Stimulated activated CD4-positive, alpha-beta T cell treated with anti-CD3 and anti-CD28 coated beads, Interleukin-15, amount 100 ng/mL, for 1 hour (primary cell): ENCODE data around the gene BEAN1.

Experiments
- DNase-seq, 2 donors: peaks; one replicate each; pipeline ENCODE4 v3.0.0-alpha.2; 2020; ENCODE audit warnings: low read depth in 1 of 2, low spot score in 1 of 2

BEAN1 gene

GRCh38 chr16:66520406-66521170 is 93.5 kb downstream of the BEAN1 start:
- no peak for DNase-seq

DNA sequence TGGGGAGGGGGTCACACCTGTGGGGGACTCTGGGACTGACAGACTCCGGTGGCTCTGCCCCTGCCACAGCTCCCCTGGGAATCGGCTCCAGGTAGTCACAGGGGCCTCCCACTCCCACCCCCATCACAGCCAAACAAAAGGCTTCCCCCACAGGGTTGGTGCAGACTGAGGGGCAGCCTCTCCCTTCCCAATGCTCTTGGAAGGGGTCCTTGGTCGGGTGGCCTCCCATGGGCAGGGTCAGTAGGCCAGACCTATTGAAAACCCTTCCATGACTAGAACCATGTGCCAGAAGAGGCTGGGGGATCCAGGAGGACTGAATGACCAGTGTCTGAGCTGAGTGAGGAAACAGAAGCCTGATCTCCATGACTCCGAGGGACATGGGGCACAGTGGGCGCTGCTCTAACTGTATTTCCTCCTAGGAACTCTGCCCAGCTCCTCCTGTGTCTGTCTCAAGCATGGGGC is 94.2 kb downstream of the BEAN1 start:
- DNase-seq: no peak

DNA sequence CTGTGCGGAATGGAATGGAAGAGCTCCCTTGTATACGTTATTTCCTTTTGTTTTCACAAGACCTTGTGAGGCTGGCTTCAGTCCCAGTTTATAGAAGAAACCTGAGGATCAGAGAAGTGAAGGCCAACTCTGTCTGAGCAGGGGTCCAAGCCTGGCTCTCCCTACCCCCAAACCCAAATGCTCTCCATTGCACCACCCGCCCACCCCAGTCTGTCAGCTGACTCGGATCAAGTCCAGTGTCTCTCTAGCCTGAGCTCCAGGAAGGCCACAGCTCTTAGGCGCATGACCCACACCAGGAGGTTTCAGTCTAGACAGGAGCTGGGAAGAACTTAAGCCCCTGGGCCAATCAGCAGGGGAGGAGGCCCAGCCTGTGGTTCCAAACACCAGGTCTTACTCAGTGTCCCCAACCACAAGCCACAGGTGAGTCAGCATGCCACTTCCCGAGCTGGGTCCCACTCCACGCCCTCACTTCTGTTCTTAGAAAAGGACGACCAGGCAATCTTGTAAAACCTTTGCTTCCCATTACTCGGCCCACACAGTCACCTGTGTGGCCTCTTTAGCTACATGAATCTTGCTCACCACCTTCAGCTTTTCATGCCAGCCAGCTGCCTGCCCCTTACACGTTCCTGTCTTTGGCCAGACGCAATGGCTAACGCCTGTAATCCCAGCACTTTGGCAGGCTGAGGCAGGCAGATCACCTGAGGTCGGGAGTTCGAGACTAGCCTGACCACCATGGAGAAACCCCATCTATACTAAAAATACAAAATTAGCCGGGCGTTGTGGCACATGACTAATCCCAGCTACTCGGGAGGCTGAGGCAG is 95.1 kb downstream of the BEAN1 start:
- peak; percentile 73 to 75 for DNase-seq

DNA sequence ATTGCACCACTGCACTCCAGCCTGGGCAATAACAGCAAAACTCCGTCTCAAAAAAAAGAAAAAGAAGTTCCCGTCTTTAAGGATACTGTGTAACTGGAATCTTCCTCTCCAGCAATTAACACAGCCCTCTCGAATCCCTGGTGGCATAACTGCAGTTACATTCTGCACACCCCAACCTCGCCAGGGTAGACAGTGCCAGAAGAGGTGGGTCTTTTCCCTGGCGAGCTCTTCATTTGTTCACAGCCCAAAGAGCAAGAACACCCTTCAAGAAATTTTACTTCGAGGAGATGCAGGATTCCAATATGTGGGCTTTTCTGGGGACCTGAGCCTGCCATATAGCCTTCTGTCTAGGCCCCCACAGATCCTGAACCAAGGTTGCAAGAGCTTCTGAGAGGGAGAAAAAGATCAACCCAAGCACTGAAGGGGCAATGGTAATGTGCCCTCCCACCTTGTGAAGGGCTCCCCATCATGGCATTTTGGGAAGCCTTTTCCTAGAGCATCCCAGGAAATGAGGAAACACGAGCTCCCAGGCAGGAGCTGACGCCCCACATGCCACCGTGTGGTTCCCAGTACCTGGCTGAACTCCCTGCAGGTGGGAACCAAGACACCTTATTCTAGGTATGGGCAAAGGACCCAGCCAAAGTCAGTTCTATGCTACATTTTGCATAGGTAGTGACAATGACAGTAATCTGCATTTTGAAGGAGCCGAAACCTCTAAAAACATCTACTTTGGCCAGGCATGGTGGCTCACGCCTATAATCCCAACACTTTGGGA is 95.9 kb downstream of the BEAN1 start:
- DNase-seq: no peak

DNA sequence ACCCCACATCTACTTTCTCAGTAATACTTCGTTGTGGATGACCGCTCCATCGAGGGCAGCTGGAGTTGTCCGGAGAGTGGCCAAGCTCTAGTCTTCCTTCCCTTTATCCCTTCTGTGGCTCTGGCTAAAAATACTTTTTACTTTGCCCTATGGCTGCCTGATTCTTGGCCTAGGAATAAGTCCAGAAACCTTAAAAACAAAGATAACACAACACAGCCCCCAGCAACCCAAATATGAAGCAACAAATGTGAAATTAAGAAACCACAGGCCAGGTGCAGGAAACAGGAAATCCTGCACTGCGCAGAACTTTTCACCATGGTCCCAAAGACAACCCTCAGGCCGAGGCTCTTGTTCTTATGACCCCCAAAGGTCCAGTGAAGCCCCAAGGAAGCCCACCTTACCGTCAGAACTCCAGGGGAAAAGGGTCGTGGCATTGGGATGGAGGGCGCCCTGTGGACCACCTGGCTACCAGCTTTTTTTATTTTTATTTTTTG is 96.8 kb downstream of the BEAN1 start:
- no peak for DNase-seq

GRCh38 chr16:66524601-66525164 is 97.6 kb downstream of the BEAN1 start:
- DNase-seq: no peak

DNA sequence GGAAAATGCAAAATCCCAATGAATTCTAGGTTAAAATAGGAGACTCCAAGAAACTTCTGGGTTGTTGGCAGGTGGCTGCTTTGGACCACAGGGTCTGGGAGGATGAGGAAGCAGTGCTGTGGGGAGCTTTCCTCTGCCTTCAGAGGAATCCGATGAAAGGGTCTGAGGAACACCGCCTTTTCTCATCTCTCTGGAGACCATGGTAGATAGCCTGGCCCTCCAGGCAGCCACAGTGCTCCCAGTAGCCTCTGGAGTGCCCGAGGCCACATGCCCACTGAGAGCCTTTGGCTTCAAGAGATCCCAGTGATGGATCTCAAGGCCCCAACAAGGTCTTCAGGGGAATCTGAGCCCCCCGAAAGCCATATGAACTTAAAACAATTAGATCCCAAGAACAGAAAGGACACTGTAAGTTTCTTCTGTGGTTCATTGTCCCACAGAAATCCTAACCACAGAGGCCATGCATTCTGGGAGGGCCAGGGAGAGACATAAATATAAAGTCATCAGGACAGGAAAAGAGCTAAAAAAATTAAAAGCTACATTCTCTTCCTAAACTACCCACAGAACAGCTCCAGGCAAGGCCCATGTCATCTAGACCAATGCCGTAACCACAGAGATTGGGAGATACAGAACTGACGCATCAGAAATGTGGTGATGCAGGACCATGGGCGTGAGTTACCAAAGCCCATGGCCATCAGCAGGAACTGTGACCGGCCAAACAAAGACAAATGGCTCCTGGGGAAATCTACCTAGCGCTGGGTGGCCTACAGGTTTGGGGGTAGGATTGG is 98.5 kb downstream of the BEAN1 start:
- no peak for DNase-seq

- DNase-seq: no peak
Observed at GRCh38 chr16:66528294-66528693, 101.2 kb downstream of the BEAN1 start.

GRCh38 chr16:66529475-66529874 is 102.4 kb downstream of the BEAN1 start:
- DNase-seq: no peak
